ENCODE results near the gene MYL6. TPM values are rescaled to one million over a fixed set of nuclear protein-coding genes. Genes with fewer than 3 reads are reported as not detected.

Gene MYL6
- total and polyA plus RNA-seq, 2 donors (not counting 3 experiments of a cell fraction or from before 2014, with no cell fraction given): 2,543 to 8,470 TPM

DNA sequence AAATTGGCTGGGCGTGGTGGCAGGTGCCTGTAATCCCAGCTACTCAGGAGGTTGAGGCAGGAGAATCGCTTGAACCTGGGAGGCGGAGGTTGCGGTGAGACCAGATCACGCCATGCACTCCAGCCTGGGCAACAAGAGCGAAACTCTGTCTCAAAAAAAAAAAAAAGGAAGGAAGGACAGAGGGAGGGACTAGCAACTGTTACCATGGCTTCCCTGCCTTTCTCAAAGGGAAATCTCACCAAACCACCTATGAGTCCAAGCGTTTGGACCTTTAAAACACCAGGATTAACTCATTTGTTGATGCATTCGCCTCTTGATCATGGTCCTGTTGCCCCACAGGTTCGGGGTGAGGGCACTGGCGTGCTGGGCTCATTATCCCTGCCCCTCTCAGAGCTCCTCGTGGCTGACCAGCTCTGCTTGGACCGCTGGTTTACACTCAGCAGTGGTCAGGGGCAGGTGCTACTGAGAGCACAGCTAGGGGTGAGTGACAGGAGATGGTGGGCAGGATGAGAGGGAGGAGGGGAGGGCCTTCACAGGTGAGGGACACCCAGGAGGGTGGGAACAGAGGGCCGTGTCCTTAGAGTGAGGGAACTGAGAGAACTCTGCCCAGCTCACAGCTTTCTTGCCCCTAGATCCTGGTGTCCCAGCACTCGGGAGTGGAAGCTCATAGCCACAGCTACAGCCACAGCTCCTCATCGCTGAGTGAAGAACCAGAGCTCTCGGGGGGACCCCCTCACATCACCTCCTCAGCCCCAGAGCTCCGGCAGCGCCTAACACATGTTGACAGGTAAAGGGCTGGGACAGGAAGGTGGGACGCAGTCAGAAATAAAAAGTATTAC lies 16.0 kb upstream of the MYL6 start:
- Histone ChIP-seq H3K9me3 (replicated peaks; ENCODE audit: control insufficient read depth, insufficient read depth, low read length) (no peaks in the 10 kb centered on the region), H3K4me2 (ENCODE audit: insufficient read depth, low read length) (no peak overlapping the region), H3K4me1 (ENCODE audit: control insufficient read depth, extremely low read depth, insufficient read depth, low read length) (peaks cover 28% of the 10 kb centered on the region), H3K36me3 (ENCODE audit: control insufficient read depth in 2 of 2, extremely low read depth in 1 of 2, insufficient read depth in 2 of 2, low read length in 2 of 2) (peaks cover 21 to 41% of the 10 kb centered on the region in 2 experiments), H3K79me2 (ENCODE audit: control insufficient read depth, insufficient read depth, low read length) (no peaks in the 10 kb centered on the region), H3K27ac (ENCODE audit: insufficient read depth, low read depth, low read length) (no peak overlapping the region), H3K9ac (replicated peaks; ENCODE audit: extremely low read depth, insufficient read depth, low read length) (no peak overlapping the region), H4K20me1 (replicated peaks; ENCODE audit: control insufficient read depth, extremely low read depth, insufficient read depth, low read length) (no peaks in the 10 kb centered on the region), H3K27me3 (ENCODE audit: control insufficient read depth in 2 of 2, insufficient read depth in 2 of 2, low read length in 2 of 2) (no peaks in the 10 kb centered on the region), H2AFZ (ENCODE audit: low read depth, low read length) (no peak overlapping the region), H3K9me1 (replicated peaks; ENCODE audit: control insufficient read depth, extremely low read depth, insufficient read depth, low read length) (no peaks in the 10 kb centered on the region), H3K4me3 (replicated peaks in 1 of 3; ENCODE audit: insufficient read depth in 1 of 3, low read depth in 1 of 3, low read length in 3 of 3) (no peak overlapping the region)
- intact Hi-C loops (cut with micrococcal nuclease) (no loop called here), dilution Hi-C loops (cut with MboI; ENCODE audit: extremely low pct_ligation_motif_present, low sequenced_read_pairs) (no loop called here)
- FAIRE-seq: no peak
- POLR2A ChIA-PET: interaction anchor here (0.5 to 1.8 kb wide), 3 partner anchors 14 to 27 kb away, joined by 3 to 7 read pairs (median 5); partner anchors contain the start of gene ESYT1
- CTCF ChIA-PET: interaction anchor here (1.5 to 5.3 kb wide), 2 partner anchors 15 to 47 kb away, joined by 4 to 30 read pairs; partner anchors contain the start of genes ESYT1 and SMARCC2
- BruUV-seq (replicated peaks): no TSS peak
- no peak for DNase-seq (ENCODE audit: low read depth, low spot score)
- TF ChIP-seq POLR2AphosphoS5 (IDR thresholded peaks at IDR 0.05; ENCODE audit: insufficient read depth, low read depth, low read length): no peak
- TF ChIP-seq POLR2A (IDR thresholded peaks at IDR 0.05; ENCODE audit: low read depth, low read length): no peak
- TF ChIP-seq, protein P1, sequence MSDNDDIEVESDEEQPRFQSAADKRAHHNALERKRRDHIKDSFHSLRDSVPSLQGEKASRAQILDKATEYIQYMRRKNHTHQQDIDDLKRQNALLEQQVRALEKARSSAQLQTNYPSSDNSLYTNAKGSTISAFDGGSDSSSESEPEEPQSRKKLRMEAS (IDR thresholded peaks at IDR 0.05; ENCODE audit: insufficient read depth, insufficient read length): no peak
- TF ChIP-seq, protein P2, sequence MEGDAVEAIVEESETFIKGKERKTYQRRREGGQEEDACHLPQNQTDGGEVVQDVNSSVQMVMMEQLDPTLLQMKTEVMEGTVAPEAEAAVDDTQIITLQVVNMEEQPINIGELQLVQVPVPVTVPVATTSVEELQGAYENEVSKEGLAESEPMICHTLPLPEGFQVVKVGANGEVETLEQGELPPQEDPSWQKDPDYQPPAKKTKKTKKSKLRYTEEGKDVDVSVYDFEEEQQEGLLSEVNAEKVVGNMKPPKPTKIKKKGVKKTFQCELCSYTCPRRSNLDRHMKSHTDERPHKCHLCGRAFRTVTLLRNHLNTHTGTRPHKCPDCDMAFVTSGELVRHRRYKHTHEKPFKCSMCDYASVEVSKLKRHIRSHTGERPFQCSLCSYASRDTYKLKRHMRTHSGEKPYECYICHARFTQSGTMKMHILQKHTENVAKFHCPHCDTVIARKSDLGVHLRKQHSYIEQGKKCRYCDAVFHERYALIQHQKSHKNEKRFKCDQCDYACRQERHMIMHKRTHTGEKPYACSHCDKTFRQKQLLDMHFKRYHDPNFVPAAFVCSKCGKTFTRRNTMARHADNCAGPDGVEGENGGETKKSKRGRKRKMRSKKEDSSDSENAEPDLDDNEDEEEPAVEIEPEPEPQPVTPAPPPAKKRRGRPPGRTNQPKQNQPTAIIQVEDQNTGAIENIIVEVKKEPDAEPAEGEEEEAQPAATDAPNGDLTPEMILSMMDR (IDR thresholded peaks at IDR 0.05; ENCODE audit: extremely low read depth in 1 of 2, insufficient read depth in 1 of 2, low read depth in 1 of 2, low read length in 2 of 2): no peak
- no peak for TF ChIP-seq EZH2 (IDR thresholded peaks at IDR 0.05; ENCODE audit: borderline replicate concordance, low read depth, low read length, severe bottlenecking)
- TF ChIP-seq JUN (IDR thresholded peaks at IDR 0.05; ENCODE audit: borderline replicate concordance, insufficient read depth, insufficient read length, low read depth): no peak
- no peak for TF ChIP-seq MYC (IDR thresholded peaks at IDR 0.05; ENCODE audit: low read depth, low read length)
- TF ChIP-seq FOS (IDR thresholded peaks at IDR 0.05; ENCODE audit: borderline replicate concordance, insufficient read depth, low read length): no peak
